GM12878 (cell line): ENCODE data around the gene LPIN3. TPM values are rescaled to one million over a fixed set of nuclear protein-coding genes. Genes with fewer than 3 reads are reported as not detected.

Experiments used
- ATAC-seq: fragments of 200-7000 bp; cut with Tn5 transposase; 3 replicates; pipeline ENCODE4 v1.9.1; 2020; ENCODE audit warnings: mild to moderate bottlenecking, moderate library complexity
- BruUV-seq: library from RNA; stranded (reverse); fragments of 400-500 nt; replicated peaks from 2 replicates; lab custom pipeline; 2021; lab: Mats Ljungman, UMichigan
- CTCF ChIA-PET: fragments of 300-600 bp; sonication (Branson Sonifier 250); formaldehyde crosslinking; extraction: SDS; loops from one replicate; lab custom pipeline; 2021; ENCODE audit warnings: inconsistent platforms; lab: Yijun Ruan, JAX
- POLR2A ChIA-PET: fragments of 350-600 bp; formaldehyde crosslinking; extraction: SDS; loops from one replicate; lab custom pipeline; 2021; ENCODE audit warnings: inconsistent platforms; lab: Charles Lee
- RAD21 ChIA-PET: fragments of 300-600 bp; sonication (Branson Sonifier 250); formaldehyde crosslinking; loops from one replicate; lab custom pipeline; 2023; ENCODE audit warnings: antibody characterized with exemption; ENCODE audit not compliant: unreplicated experiment; lab: Charles Lee
- SMC1A ChIA-PET: fragments of 300-600 bp; sonication (Branson Sonifier 250); formaldehyde crosslinking; loops from one replicate; lab custom pipeline; 2023; ENCODE audit not compliant: unreplicated experiment, uncharacterized antibody; lab: Charles Lee
- DNase-seq: peaks from one replicate; pipeline ENCODE4 v3.0.0-alpha.2; 2011; ENCODE audit warnings: low read depth, low spot score
- FAIRE-seq: peaks from 3 replicates; lab custom pipeline; 2011; peaks lifted over from hg19 to GRCh38; lab: Jason Lieb, UNC
- H2AFZ ChIP-seq: 2 replicates; pipeline ENCODE4 v1.6.0; 2011; ENCODE audit warnings: low read depth, low read length, control low read depth; ENCODE audit not compliant: control insufficient read depth
- H3K27ac ChIP-seq: 2 replicates; pipeline ENCODE4 v1.5.1; 2011; ENCODE audit warnings: control low read depth; ENCODE audit not compliant: control insufficient read depth, insufficient read depth
- H3K27me3 ChIP-seq, 2 experiments: replicated peaks in 1 of 2; 2 replicates each; pipeline versions ENCODE4 v1.6.0 to v1.6.1; 2011; ENCODE audit warnings: low read length in 1 of 2; ENCODE audit not compliant: control insufficient read depth in 2 of 2, insufficient read depth in 2 of 2
- H3K36me3 ChIP-seq, 2 experiments: 2 replicates each; pipeline ENCODE4 v1.5.1; 2011; ENCODE audit warnings: low read length in 1 of 2; ENCODE audit not compliant: control insufficient read depth in 2 of 2, insufficient read depth in 2 of 2
- H3K4me1 ChIP-seq: 2 replicates; pipeline ENCODE4 v1.6.1; 2011; ENCODE audit warnings: mild to moderate bottlenecking, low read length, moderate library complexity, mixed read lengths; ENCODE audit not compliant: control insufficient read depth, insufficient read depth
- H3K4me2 ChIP-seq: 2 replicates; pipeline ENCODE4 v1.6.0; 2011; ENCODE audit warnings: control low read depth; ENCODE audit not compliant: control insufficient read depth, insufficient read depth
- H3K4me3 ChIP-seq: fragments of 200-600 bp; sonication (generic); 2 replicates; pipeline ENCODE4 v1.5.1; 2016
- H3K79me2 ChIP-seq: 2 replicates; pipeline ENCODE4 v1.6.0; 2011; ENCODE audit warnings: low read length; ENCODE audit not compliant: control insufficient read depth, insufficient read depth
- H3K9ac ChIP-seq: 2 replicates; pipeline ENCODE4 v1.8.0; 2011; ENCODE audit warnings: low read length, control low read depth, mixed read lengths; ENCODE audit not compliant: control insufficient read depth, insufficient read depth
- H3K9me3 ChIP-seq: replicated peaks from 3 replicates; pipeline ENCODE4 v1.5.1; 2011; ENCODE audit warnings: mild to moderate bottlenecking, low read length; ENCODE audit not compliant: control insufficient read depth, insufficient read depth
- H4K20me1 ChIP-seq: 2 replicates; pipeline ENCODE4 v1.6.0; 2011; ENCODE audit not compliant: control insufficient read depth, insufficient read depth
- ASH2L ChIP-seq: fragments of 300-600, 200-600 bp; sonication (generic); IDR thresholded peaks from 2 replicates; pipeline ENCODE4 v1.6.1; 2017; ENCODE audit warnings: low read depth, mild to moderate bottlenecking, borderline replicate concordance
- CTCF ChIP-seq, 3 experiments: IDR thresholded peaks in 2 of 3; conservative IDR thresholded peaks in 1 of 3; 2 replicates each; pipeline ENCODE4 v1.5.1; 2011; ENCODE audit warnings: low read depth in 3 of 3, low read length in 3 of 3, mild to moderate bottlenecking in 3 of 3, control low read depth in 2 of 3, moderate library complexity in 2 of 3, inconsistent platforms in 1 of 3, mixed read lengths in 1 of 3; ENCODE audit not compliant: control insufficient read depth in 2 of 3, insufficient read depth in 1 of 3; ENCODE audit errors: extremely low read depth in 1 of 3
- ESRRA ChIP-seq: IDR thresholded peaks from 2 replicates; pipeline ENCODE4 v1.6.1; 2012; ENCODE audit warnings: mild to moderate bottlenecking, low read length, improper control_type of control experiment
- ETV6 ChIP-seq, 2 experiments: fragments of 450-650 bp in 1 of 2; IDR thresholded peaks in 1 of 2; conservative IDR thresholded peaks in 1 of 2; 2 replicates each; pipeline ENCODE4 v1.6.1; 2014; ENCODE audit warnings: antibody characterized with exemption in 1 of 2, borderline replicate concordance in 1 of 2, low read depth in 1 of 2, mild to moderate bottlenecking in 1 of 2, moderate library complexity in 1 of 2
- IKZF1 ChIP-seq: fragments of 450-650 bp; conservative IDR thresholded peaks from 2 replicates; pipeline ENCODE4 v1.6.1; 2017; ENCODE audit warnings: antibody characterized with exemption, mild to moderate bottlenecking
- JUND ChIP-seq: IDR thresholded peaks from 2 replicates; pipeline ENCODE4 v1.6.1; 2012; ENCODE audit warnings: low read depth, mild to moderate bottlenecking, low read length, improper control_type of control experiment, moderate library complexity
- NBN ChIP-seq: fragments of 450-650 bp; IDR thresholded peaks from 2 replicates; pipeline ENCODE4 v1.6.1; 2016
- NFXL1 ChIP-seq: fragments of 450-650 bp; IDR thresholded peaks from 2 replicates; pipeline ENCODE4 v1.6.1; 2017; ENCODE audit warnings: antibody characterized with exemption, mild to moderate bottlenecking, borderline replicate concordance
- PAX5 ChIP-seq: IDR thresholded peaks from 2 replicates; pipeline ENCODE4 v1.6.1; 2011; ENCODE audit warnings: low read depth, low read length, borderline replicate concordance
- RAD21 ChIP-seq: IDR thresholded peaks from 2 replicates; pipeline ENCODE4 v1.6.1; 2011; ENCODE audit warnings: mild to moderate bottlenecking, low read depth, low read length, moderate library complexity; ENCODE audit not compliant: insufficient read depth
- RELA ChIP-seq: fragments of 450-650 bp; IDR thresholded peaks from 2 replicates; pipeline ENCODE4 v1.8.0; 2014; ENCODE audit warnings: borderline replicate concordance; ENCODE audit not compliant: partially characterized antibody
- SMARCA5 ChIP-seq: fragments of 450-650 bp; IDR thresholded peaks from 2 replicates; pipeline ENCODE4 v1.6.1; 2017; ENCODE audit warnings: mild to moderate bottlenecking
- SUPT20H ChIP-seq: IDR thresholded peaks from 2 replicates; pipeline ENCODE4 v1.6.1; 2011; ENCODE audit warnings: low read depth, mild to moderate bottlenecking, low read length, moderate library complexity, borderline replicate concordance; ENCODE audit not compliant: control insufficient read depth
- TBL1XR1 ChIP-seq: IDR thresholded peaks from 2 replicates; pipeline ENCODE4 v1.6.1; 2012; ENCODE audit warnings: low read depth, low read length, improper control_type of control experiment
- TCF3 ChIP-seq: IDR thresholded peaks from 2 replicates; pipeline ENCODE4 v1.6.1; 2012; ENCODE audit warnings: low read depth, mild to moderate bottlenecking, low read length, borderline replicate concordance; ENCODE audit not compliant: insufficient read depth
- YY1 ChIP-seq: IDR thresholded peaks from 2 replicates; pipeline ENCODE4 v1.6.1; 2011; ENCODE audit warnings: low read depth, mild to moderate bottlenecking, low read length
- ZNF24 ChIP-seq: fragments of 450-650 bp; IDR thresholded peaks from 2 replicates; pipeline ENCODE4 v1.6.1; 2017; ENCODE audit warnings: antibody characterized with exemption, mild to moderate bottlenecking
- WGBS: methylation state at CpG from one replicate; pipeline ENCODE4 v1.1.6; 2016; ENCODE audit warnings: low lambda C conversion rate; ENCODE audit not compliant: insufficient replicate concordance, insufficient coverage; ENCODE audit errors: missing lambda C conversion rate; 5-methylcytosine and 5-hydroxymethylcytosine counted together
- in situ Hi-C: fragments of 300-500 bp; cut with MboI; formaldehyde crosslinking; loops from 9 replicates; pipeline ENCODE4 v1.14.3; 2018; ENCODE audit warnings: mixed read lengths
- intact Hi-C: fragments of 100-400 bp; cut with micrococcal nuclease; formaldehyde crosslinking; loops from one replicate; pipeline ENCODE4 v1.14.2; 2022; ENCODE audit not compliant: unreplicated experiment
- polyA plus RNA-seq, 11 experiments: library from polyadenylated mRNA; depleted of rRNA in 4 of 11; unstranded in 6 of 11; stranded (reverse) in 5 of 11; fragments of >200 nt; fragmentation: Nextera tagmentation in 4 of 11; fragmentation: Illumina TruSeq in 1 of 11; extraction: Ambion mirVana in 4 of 11; extraction: Trizol in 1 of 11; gene quantifications; 1 replicate in 1 of 11; 2 replicates in 10 of 11; pipeline versions ENCODE4 v1.2.1 to v1.2.3, GENCODE V29; 2011 to 2016; ENCODE audit warnings: inconsistent platforms in 2 of 11, missing spikeins in 2 of 11, low read depth in 1 of 11
- total RNA-seq, 4 experiments: library from RNA; depleted of rRNA in 3 of 4; stranded (reverse); fragments of >200 nt in 3 of 4; fragmentation: Illumina TruSeq in 1 of 4; extraction: Trizol in 1 of 4; gene quantifications; 2 replicates each; pipeline versions ENCODE4 v1.2.1 to v1.2.3, GENCODE V29; 2013 to 2021
- TF ChIP-seq, protein P1 (sequence below): IDR thresholded peaks from 2 replicates; pipeline ENCODE4 v1.6.1; 2011; ENCODE audit warnings: borderline replicate concordance, low read depth, mild to moderate bottlenecking, moderate library complexity, low read length; ENCODE audit not compliant: insufficient read depth, poor library complexity, severe bottlenecking
- TF ChIP-seq, protein P2 (sequence below): fragments of 450-650 bp; IDR thresholded peaks from 2 replicates; pipeline ENCODE4 v1.6.1; 2016; ENCODE audit warnings: mild to moderate bottlenecking

Gene LPIN3
- total and polyA plus RNA-seq, 10 of the 15 experiments (the other 5 are each of a cell fraction or from before 2014, with no cell fraction given) = 0.13 to 1.3 (median 0.51) TPM

GRCh38 chr20:41339957-41340326, 679 bp upstream of the LPIN3 start:
- H2AFZ ChIP-seq = peak overlapping the region; percentile 69
- TF ChIP-seq, protein P1, sequence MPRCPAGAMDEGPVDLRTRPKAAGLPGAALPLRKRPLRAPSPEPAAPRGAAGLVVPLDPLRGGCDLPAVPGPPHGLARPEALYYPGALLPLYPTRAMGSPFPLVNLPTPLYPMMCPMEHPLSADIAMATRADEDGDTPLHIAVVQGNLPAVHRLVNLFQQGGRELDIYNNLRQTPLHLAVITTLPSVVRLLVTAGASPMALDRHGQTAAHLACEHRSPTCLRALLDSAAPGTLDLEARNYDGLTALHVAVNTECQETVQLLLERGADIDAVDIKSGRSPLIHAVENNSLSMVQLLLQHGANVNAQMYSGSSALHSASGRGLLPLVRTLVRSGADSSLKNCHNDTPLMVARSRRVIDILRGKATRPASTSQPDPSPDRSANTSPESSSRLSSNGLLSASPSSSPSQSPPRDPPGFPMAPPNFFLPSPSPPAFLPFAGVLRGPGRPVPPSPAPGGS = no peak
- TF ChIP-seq TBL1XR1 (no peak), CTCF (IDR thresholded peaks at IDR 0.05 in 2 of 3, conservative IDR thresholded peaks at IDR 0.05 in 1 of 3; ENCODE audit: control insufficient read depth in 2 of 3, extremely low read depth in 1 of 3, insufficient read depth in 1 of 3, low read depth in 3 of 3, low read length in 3 of 3) (peak; percentile 92 to 96 (median 95)), SUPT20H (no peak), SMARCA5 (peak; percentile 85), ZNF24 (0 out of 2 replicates have a peak, but pooled peaks have one; percentile 41), IKZF1 (0 out of 2 replicates have a peak, but pooled peaks have one; percentile 29), TCF3 (0 out of 2 replicates have a peak, but pooled peaks have one; percentile 19), YY1 (peak; percentile 77), PAX5 (0 out of 2 replicates have a peak, but pooled peaks have one; percentile 36), ETV6 (conservative IDR thresholded peaks at IDR 0.05 in 1 of 2, IDR thresholded peaks at IDR 0.05 in 1 of 2; ENCODE audit: borderline replicate concordance in 1 of 2, low read depth in 1 of 2) (0 out of 4 replicates have a peak, but pooled peaks of 1 of the 2 experiments have one; percentile 39), ASH2L (no peak), NFXL1 (no peak), ESRRA (peak; percentile 38; the same call in 1 of the 2 replicates), NBN (0 out of 2 replicates have a peak, but pooled peaks have one; percentile 45), JUND (no peak), RAD21 (peak; percentile 96), RELA (peak; percentile 15)
- TF ChIP-seq, protein P2, sequence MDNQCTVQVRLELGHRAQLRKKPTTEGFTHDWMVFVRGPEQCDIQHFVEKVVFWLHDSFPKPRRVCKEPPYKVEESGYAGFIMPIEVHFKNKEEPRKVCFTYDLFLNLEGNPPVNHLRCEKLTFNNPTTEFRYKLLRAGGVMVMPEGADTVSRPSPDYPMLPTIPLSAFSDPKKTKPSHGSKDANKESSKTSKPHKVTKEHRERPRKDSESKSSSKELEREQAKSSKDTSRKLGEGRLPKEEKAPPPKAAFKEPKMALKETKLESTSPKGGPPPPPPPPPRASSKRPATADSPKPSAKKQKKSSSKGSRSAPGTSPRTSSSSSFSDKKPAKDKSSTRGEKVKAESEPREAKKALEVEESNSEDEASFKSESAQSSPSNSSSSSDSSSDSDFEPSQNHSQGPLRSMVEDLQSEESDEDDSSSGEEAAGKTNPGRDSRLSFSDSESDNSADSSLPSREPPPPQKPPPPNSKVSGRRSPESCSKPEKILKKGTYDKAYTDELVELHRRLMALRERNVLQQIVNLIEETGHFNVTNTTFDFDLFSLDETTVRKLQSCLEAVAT = 0 out of 2 replicates have a peak, but pooled peaks have one; percentile 17

More at GRCh38 chr20:41339957-41340326, 679 bp upstream of the LPIN3 start:
- ChIA-PET RAD21 (interaction anchor here (0.7 to 1.7 kb wide), 11 partner anchors 17 to 372 kb away, joined by 3 to 11 read pairs (median 4); no protein-coding TSS in a partner anchor), SMC1A (interaction anchor here (0.7 to 3.6 kb wide), 21 partner anchors 18 to 377 kb away, joined by 3 to 27 read pairs (median 3); no protein-coding TSS in a partner anchor), CTCF (interaction anchor here (0.6 to 5.1 kb wide), 38 partner anchors 10 to 377 kb away, joined by 3 to 52 read pairs (median 4); no protein-coding TSS in a partner anchor), POLR2A (interaction anchor here (0.6 to 1.0 kb wide), 3 partner anchors 167 to 876 kb away, joined by 3 to 6 read pairs (median 4); no protein-coding TSS in a partner anchor)
- H3K36me3 ChIP-seq = no peaks in the 10 kb centered on the region
- H3K27me3 ChIP-seq = no peaks in the 10 kb centered on the region
- H3K4me2 ChIP-seq = peak overlapping the region; percentile 99
- H3K4me1 ChIP-seq = peaks cover 5% of the 10 kb centered on the region
- ATAC-seq = peak; percentile 96
- H3K9ac ChIP-seq = no peak overlapping the region
- no peak for DNase-seq
- no peaks in the 10 kb centered on the region for H4K20me1 ChIP-seq
- no peak for FAIRE-seq
- H3K9me3 ChIP-seq = no peaks in the 10 kb centered on the region
- peak overlapping the region; percentile 68 for H3K4me3 ChIP-seq
- WGBS = 10% methylated on average over 25 of the region's 25 CpGs
- in situ Hi-C loops (loop anchor here (5.0 kb wide), 2 partner anchors 168 to 373 kb away; no protein-coding TSS in a partner anchor), intact Hi-C loops (loop anchor here (1.0 to 5.0 kb wide), 6 partner anchors 93 to 373 kb away; no protein-coding TSS in a partner anchor)
- BruUV-seq = no TSS peak
- no peaks in the 10 kb centered on the region for H3K79me2 ChIP-seq
- H3K27ac ChIP-seq = no peak overlapping the region
